ENCODE data around the gene AVEN.
A peak's percentile ranks its signal among the peaks of the same experiment; 100 is the strongest.
"Not testable (repeated sequence)": the region's sequence is repeated elsewhere in the genome, so short reads cannot be mapped to it uniquely, and the experiment has no call there.

AVEN gene

GRCh38 chr15:34038023-34038870, 757 bp downstream of the AVEN start:
- DNase-seq, result peak; percentile 29 to 85

DNA sequence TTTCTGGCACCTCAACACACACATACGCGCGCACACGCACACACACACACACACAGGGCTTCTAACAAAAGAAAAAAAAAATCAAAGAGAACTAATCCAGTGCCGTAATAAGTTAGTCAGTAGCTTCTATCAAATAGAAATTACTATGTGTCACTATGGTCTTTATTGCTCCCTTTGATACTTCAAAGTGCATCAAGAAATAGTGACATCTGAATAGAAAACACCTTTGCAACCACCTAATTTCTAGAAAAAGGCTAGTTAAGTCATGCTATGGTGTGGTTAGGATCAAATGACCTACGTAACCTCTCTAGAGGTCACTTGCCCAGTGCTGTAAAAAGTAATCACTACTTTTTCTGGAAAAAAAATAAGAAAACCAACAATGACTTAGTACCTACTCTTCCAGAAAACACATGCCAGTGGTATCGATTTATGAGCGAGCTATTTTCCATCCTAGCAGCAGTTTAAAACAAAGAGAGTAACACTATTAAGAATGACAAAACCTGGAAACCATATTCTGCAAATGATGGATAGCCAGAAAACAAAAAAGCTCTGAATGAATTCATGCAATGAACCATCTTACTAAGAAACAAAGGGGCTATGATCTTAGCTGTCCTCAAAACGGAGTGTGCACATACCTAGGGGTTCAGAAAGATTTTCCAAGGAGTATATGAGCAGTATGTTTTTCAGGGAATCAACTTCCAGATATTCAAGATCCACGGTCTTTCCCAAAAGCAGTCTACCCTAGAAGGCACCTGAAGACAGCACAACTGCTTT, 6.8 kb downstream of the AVEN start:
- no peak for DNase-seq

GRCh38 chr15:34027606-34028005, 11.4 kb downstream of the AVEN start:
- DNase-seq, result no peak

GRCh38 chr15:34025252-34025651, 13.8 kb downstream of the AVEN start:
- DNase-seq, result no peak

GRCh38 chr15:34023907-34024306, 15.1 kb downstream of the AVEN start:
- DNase-seq, result no peak

- DNase-seq, result no peak
Measured at GRCh38 chr15:34019369-34019990, 19.5 kb downstream of the AVEN start.

DNA sequence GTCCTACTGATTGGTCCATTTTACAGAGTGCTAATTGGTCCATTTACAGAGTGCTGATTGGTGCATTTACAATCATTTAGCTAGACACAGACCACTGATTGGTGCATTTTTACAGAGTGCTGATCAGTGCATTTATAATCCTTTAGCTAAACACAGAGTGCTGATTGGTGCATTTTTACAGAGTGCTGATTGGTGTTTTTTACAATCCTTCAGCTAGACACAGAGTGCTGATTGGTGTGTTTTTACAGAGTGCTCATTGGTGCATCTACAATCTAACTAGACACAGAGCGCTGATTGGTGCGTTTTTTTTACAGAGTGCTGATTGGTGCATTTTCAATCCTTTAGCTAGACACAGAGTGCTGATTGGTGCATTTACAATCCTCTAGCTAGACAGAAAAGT, 20.3 kb downstream of the AVEN start:
- not testable (repeated sequence) for DNase-seq

DNA sequence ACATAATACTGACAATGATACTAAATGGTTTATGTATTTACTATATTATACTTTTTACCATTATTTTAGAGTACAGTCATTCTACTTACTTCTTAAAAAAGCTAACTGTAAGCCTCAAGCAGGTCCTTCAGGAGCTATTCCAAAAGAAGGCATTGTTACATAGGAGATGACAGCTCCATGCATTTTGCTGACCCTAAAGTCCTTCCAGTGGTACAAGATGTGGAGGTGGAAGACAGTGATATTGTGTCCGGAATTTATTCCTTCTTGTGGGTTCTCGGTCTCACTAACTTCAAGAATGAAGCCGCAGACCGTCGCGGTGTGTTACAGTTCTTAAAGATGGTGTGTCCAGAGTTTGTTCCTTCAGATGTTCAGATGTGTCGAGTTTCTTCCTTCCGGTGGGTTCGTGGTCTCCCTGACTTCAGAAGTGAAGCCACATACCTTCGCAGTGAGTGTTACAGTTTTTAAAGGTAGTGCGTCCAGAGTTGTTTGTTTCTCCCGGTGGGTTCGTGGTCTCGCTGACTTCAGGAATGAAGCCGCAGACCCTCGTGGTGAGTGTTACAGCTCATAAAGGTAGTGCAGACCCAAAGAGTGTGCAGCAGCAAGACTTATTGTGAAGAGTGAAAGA, 20.9 kb downstream of the AVEN start:
- no peak for DNase-seq

- no peak for DNase-seq
Measured at GRCh38 chr15:34014556-34014955, 24.4 kb downstream of the AVEN start.

DNA sequence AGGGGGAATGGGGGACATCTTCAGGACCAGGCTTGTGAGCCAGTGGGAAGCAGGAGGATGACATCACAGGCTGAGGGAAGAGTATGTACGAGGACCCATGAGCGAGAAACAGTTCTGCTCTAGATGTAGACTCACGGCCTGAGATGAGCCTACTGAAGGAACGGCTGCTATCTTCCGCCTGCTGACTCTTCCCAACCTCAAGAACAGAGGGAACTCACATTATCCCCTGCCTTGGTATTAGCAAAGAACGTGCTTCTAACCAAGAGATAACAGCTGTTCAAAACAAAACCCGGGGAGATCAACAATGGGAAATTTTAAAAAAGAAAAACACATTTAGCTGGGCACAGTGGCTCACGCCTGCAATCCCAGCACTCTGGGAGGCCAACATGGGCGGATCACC, 25.3 kb downstream of the AVEN start:
- no peak for DNase-seq

GRCh38 chr15:34012461-34013028, 26.5 kb downstream of the AVEN start:
- no peak for DNase-seq

DNA sequence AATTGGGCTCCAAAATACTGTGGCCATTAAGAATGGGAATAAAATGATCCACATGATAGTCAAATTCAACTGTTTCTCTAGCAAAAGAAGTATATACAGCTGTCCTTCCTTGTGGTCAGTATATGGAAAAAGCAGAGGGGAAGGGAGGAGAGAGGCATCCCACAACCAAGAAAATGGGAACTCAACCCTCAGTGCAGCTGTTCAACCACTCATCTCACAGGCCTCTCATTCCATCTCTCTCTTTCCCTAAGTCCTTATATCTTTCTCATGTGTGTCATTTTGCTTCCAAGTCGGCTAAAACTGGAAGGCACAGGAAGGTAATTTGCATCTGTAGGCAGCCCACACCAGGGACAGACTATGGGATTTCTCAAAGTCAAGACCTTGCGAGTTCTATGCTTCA, 27.5 kb downstream of the AVEN start:
- no peak for DNase-seq

GRCh38 chr15:34010921-34011320, 28.1 kb downstream of the AVEN start:
- DNase-seq, result no peak

- DNase-seq, result no peak
Measured at GRCh38 chr15:34009656-34010055, 29.3 kb downstream of the AVEN start.

DNA sequence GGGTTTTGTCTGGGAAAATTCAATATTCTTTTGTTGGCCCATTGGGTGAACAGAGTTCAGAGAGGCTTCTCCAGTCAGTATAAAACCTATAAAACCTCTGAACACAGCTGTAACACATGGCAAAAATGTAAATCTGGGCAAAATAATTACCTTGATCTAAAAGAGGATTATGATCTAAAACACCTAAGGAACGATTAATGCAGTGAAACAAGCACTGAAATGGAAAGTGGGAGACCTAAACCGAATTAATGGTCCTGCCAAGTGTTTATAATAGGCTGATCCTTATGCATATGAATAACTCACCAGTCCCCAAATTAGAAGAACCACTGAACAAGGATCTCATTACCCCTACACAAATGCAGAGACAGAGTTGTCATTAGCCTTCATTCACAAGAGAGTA, 32.6 kb downstream of the AVEN start:
- DNase-seq, result no peak

- DNase-seq, result no peak
Measured at GRCh38 chr15:34001536-34001935, 37.5 kb downstream of the AVEN start.

DNA sequence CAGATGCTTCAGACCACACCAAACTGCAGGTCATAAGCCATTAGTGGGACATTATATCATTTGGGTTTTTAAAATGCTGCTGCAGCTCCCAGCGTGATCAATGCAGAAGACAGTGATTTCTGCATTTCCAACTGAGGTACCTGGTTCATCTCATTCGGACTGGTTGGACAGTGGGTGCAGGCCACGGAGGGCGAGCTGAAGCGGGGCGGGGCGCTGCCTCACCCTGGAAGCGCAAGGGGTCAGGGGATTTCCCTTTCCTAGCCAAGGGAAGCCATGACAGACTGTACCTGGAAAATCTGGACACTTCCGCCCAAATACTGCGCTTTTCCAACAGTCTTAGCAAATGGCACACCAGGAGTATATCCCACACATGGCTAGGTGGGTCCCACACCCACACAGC, 43.3 kb downstream of the AVEN start:
- not testable (repeated sequence) for DNase-seq

GRCh38 chr15:33994005-33994615, 44.9 kb downstream of the AVEN start:
- peak; percentile 40 to 54 for DNase-seq

- DNase-seq, result no peak
Measured at GRCh38 chr15:33988384-33988783, 50.6 kb downstream of the AVEN start.

GRCh38 chr15:33987444-33987843, 51.6 kb downstream of the AVEN start:
- no peak for DNase-seq

GRCh38 chr15:33985751-33986150, 53.3 kb downstream of the AVEN start:
- DNase-seq, result no peak

DNA sequence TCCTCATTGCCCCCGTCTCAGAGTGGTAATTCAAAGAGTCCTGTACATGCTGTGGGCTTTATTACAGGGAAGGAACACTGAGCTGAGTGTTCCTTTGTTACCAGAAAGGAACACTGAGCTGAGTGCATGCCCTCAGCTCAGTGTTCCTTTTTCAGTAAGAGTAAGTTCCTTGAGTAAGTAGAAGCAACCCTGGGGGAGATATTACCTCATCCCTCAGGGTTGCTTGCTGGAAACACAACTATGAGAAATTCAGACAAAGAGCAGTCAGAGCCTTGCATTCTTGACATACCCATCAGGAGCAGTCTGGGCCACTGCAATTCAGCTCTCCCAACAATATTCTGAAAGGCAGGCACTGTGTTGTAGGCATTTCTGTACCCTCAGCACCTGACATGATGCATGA, 53.7 kb downstream of the AVEN start:
- DNase-seq, result no peak

DNA sequence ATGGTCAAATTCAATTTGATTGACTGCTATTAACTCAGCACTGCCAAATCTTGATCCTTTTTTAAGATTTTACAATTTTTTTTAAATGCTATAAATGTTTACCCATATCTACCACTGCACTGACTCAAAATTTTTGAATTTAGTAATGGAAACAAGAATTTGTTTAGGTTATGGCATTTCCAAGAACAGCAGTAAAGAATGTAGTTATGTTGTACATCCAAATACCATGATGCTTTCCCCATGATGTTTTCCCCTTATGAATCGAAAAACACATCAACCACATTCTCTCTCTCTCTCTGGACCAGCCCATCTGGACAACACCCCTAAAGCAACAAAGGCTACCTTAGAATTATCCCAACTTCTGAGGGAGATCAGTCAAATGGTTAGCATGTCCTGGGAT, 56.5 kb downstream of the AVEN start:
- DNase-seq, result no peak

Measured in NCI-H526 (cell line).